ENCODE measurements around the gene IGF2BP2.

- TF ChIP-seq CTCF (IDR thresholded peaks at IDR 0.05): no peak
- TF ChIP-seq REST (IDR thresholded peaks at IDR 0.05; ENCODE audit: insufficient read depth in 1 of 2, low read depth in 2 of 2, low read length in 1 of 2): no peak
- TF ChIP-seq POLR2AphosphoS5 (IDR thresholded peaks at IDR 0.05; ENCODE audit: low read depth, low read length): no peak
- no peak for TF ChIP-seq SIN3A (IDR thresholded peaks at IDR 0.05; ENCODE audit: borderline replicate concordance, insufficient read depth, low read depth, low read length)
Measured at GRCh38 chr3:185779461-185779860, 45.4 kb downstream of the IGF2BP2 start.
